Kidney epithelial cell (primary cell): ENCODE results near the gene TIGIT. TPM values are rescaled to one million over a fixed set of nuclear protein-coding genes. Genes with fewer than 3 reads are reported as not detected.

Experiments used
- DNase-seq: peaks from one replicate; pipeline ENCODE4 v3.0.0-alpha.2; 2010; ENCODE audit warnings: low read depth
- H3K27me3 ChIP-seq: 2 replicates; pipeline ENCODE4 v1.6.0; 2011; ENCODE audit warnings: low read length; ENCODE audit not compliant: control insufficient read depth, insufficient read depth
- H3K36me3 ChIP-seq: 2 replicates; pipeline ENCODE4 v1.5.1; 2011; ENCODE audit warnings: low read length; ENCODE audit not compliant: control insufficient read depth, insufficient read depth
- H3K4me3 ChIP-seq: 2 replicates; pipeline ENCODE4 v1.5.1; 2011; ENCODE audit warnings: low read depth, mild to moderate bottlenecking, control low read depth, low read length
- CTCF ChIP-seq: IDR thresholded peaks from 2 replicates; pipeline ENCODE4 v1.5.1; 2011; ENCODE audit warnings: mild to moderate bottlenecking, moderate library complexity, low read length, control low read depth, inconsistent platforms; ENCODE audit not compliant: insufficient read depth, poor library complexity, severe bottlenecking
- total RNA-seq: library from RNA; depleted of rRNA; stranded (reverse); fragments of >200 nt; gene quantifications from 2 replicates; pipeline ENCODE4 v1.2.3, GENCODE V29; 2015

Gene TIGIT
- total RNA-seq, 1 donor from 2014 or later = not detected

GRCh38 chr3:114307222-114307830 is 13.5 kb downstream of the TIGIT start:
- no peaks in the 10 kb centered on the region for H3K27me3 ChIP-seq
- DNase-seq = no peak
- no peak for TF ChIP-seq CTCF
- no peak overlapping the region for H3K4me3 ChIP-seq
- H3K36me3 ChIP-seq = no peaks in the 10 kb centered on the region

GRCh38 chr3:114307832-114308231 is 14.0 kb downstream of the TIGIT start:
- no peak for DNase-seq
- no peak for TF ChIP-seq CTCF
- Histone ChIP-seq H3K4me3 (no peak overlapping the region), H3K36me3 (no peaks in the 10 kb centered on the region), H3K27me3 (no peaks in the 10 kb centered on the region)

- DNase-seq = no peak
- TF ChIP-seq CTCF = no peak
- H3K4me3 ChIP-seq = no peak overlapping the region
- no peaks in the 10 kb centered on the region for H3K36me3 ChIP-seq
- H3K27me3 ChIP-seq = no peaks in the 10 kb centered on the region
Measured at GRCh38 chr3:114308377-114308776, 14.5 kb downstream of the TIGIT start.

- DNase-seq = no peak
- Histone ChIP-seq H3K4me3 (no peak overlapping the region), H3K36me3 (no peaks in the 10 kb centered on the region), H3K27me3 (no peaks in the 10 kb centered on the region)
- no peak for TF ChIP-seq CTCF
Measured at GRCh38 chr3:114308830-114309229, 15.0 kb downstream of the TIGIT start.

DNA sequence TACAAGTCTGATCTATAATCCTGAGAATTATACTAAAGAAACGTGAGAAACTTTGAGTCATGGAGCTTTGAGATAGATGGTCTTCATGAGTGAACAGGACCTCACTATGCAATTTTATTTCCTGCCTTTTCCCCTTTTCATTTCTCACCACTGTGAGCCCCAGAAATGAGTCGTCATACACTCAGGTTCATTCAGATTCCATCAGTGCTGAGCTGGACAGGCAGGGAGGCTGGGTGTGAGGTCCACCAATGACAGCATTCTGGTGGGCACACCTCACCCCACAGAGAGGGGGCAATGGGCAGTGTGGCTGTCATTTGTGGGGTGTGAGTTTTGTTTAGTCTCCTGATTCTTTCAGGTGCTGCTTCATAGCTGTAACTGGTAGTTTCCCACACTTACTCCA is 16.9 kb downstream of the TIGIT start:
- Histone ChIP-seq H3K36me3 (no peaks in the 10 kb centered on the region), H3K27me3 (no peaks in the 10 kb centered on the region), H3K4me3 (no peak overlapping the region)
- DNase-seq = no peak
- no peak for TF ChIP-seq CTCF

DNA sequence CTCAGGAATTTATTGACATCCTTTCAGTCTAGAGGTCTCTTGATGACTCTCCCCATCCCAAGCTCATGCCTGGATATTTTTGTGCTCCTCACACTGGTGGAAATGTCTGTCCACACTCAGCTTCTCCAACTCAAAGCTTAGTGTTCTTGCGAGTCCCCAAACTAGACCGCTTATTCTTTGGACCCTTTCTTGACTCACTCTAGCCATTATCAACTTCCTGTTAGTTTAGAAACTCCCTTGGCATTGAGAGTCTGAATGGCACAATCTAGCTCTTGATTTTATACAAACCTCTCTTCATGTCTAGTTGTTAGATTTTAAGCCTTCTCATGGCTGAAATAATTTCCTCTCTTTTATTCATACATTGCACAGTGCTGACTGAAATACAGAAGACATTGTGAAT is 19.6 kb downstream of the TIGIT start:
- Histone ChIP-seq H3K36me3 (no peaks in the 10 kb centered on the region), H3K27me3 (no peaks in the 10 kb centered on the region), H3K4me3 (no peak overlapping the region)
- no peak for DNase-seq
- no peak for TF ChIP-seq CTCF
